ACHN (cell line): ENCODE measurements around the gene B3GNT2.

Source experiments
- DNase-seq: peaks from one replicate; pipeline ENCODE4 v3.0.0-alpha.2; 2015
- in situ Hi-C: cut with HindIII; loops from 2 replicates; pipeline ENCODE4 v1.10.0; 2017; ENCODE audit warnings: low sequenced_read_pairs, low pct_ligation_motif_present, low pct_unique_long_range_greater_than_20kb

The B3GNT2 gene

GRCh38 chr2:62201307-62201706, 5.4 kb downstream of the B3GNT2 start:
- in situ Hi-C loops = no loop called here
- DNase-seq = no peak

GRCh38 chr2:62202019-62202722, 6.3 kb downstream of the B3GNT2 start:
- in situ Hi-C loops = no loop called here
- no peak for DNase-seq

GRCh38 chr2:62202729-62203128, 6.8 kb downstream of the B3GNT2 start:
- in situ Hi-C loops = no loop called here
- no peak for DNase-seq

GRCh38 chr2:62203459-62203858, 7.5 kb downstream of the B3GNT2 start:
- in situ Hi-C loops = no loop called here
- DNase-seq = no peak

GRCh38 chr2:62204998-62205496, 9.1 kb downstream of the B3GNT2 start:
- no peak for DNase-seq
- in situ Hi-C loops = no loop called here

- in situ Hi-C loops = no loop called here
- no peak for DNase-seq
Observed at GRCh38 chr2:62205554-62205953, 9.6 kb downstream of the B3GNT2 start.

GRCh38 chr2:62206024-62206423, 10.1 kb downstream of the B3GNT2 start:
- in situ Hi-C loops = no loop called here
- no peak for DNase-seq

GRCh38 chr2:62207491-62207890, 11.6 kb downstream of the B3GNT2 start:
- in situ Hi-C loops = no loop called here
- DNase-seq = no peak

- in situ Hi-C loops = no loop called here
- DNase-seq = no peak
Observed at GRCh38 chr2:62208074-62208757, 12.3 kb downstream of the B3GNT2 start.

- in situ Hi-C loops = no loop called here
- no peak for DNase-seq
Observed at GRCh38 chr2:62208758-62209114, 12.8 kb downstream of the B3GNT2 start.

- no peak for DNase-seq
- in situ Hi-C loops = no loop called here
Observed at GRCh38 chr2:62209427-62209991, 13.6 kb downstream of the B3GNT2 start.

GRCh38 chr2:62215306-62216064, 19.6 kb downstream of the B3GNT2 start:
- in situ Hi-C loops = no loop called here

GRCh38 chr2:62216113-62216512, 20.2 kb downstream of the B3GNT2 start:
- DNase-seq = no peak
- in situ Hi-C loops = no loop called here

More at GRCh38 chr2:62215306-62216064, 19.6 kb downstream of the B3GNT2 start:
- DNase-seq = no peak

GRCh38 chr2:62216616-62217015, 20.7 kb downstream of the B3GNT2 start:
- in situ Hi-C loops = no loop called here
- peak; percentile 16 for DNase-seq

GRCh38 chr2:62217421-62217820, 21.5 kb downstream of the B3GNT2 start:
- in situ Hi-C loops = no loop called here
- DNase-seq = no peak

GRCh38 chr2:62217970-62218369, 22.1 kb downstream of the B3GNT2 start:
- no peak for DNase-seq
- in situ Hi-C loops = no loop called here

GRCh38 chr2:62219407-62220159, 23.7 kb downstream of the B3GNT2 start:
- in situ Hi-C loops = no loop called here
- no peak for DNase-seq

GRCh38 chr2:62221141-62221540, 25.2 kb downstream of the B3GNT2 start:
- in situ Hi-C loops = no loop called here

More at GRCh38 chr2:62221141-62221540, 25.2 kb downstream of the B3GNT2 start:
- no peak for DNase-seq
